HepG2 (cell line): ENCODE data around the gene XPNPEP1. TPM values are rescaled to one million over a fixed set of nuclear protein-coding genes. Genes with fewer than 3 reads are reported as not detected.

ENCODE experiments used
- AHDC1 ChIP-seq: sonication (generic); formaldehyde crosslinking; IDR thresholded peaks from 2 replicates; pipeline ENCODE4 v1.5.1; 2020; ENCODE audit warnings: mild to moderate bottlenecking, missing genetic modification reagents, borderline replicate concordance
- ARHGAP35 ChIP-seq: sonication (generic); formaldehyde crosslinking; IDR thresholded peaks from 2 replicates; pipeline ENCODE4 v1.9.0; 2022; ENCODE audit warnings: mild to moderate bottlenecking, inconsistent platforms, moderate library complexity, missing genetic modification reagents, borderline replicate concordance
- FOXJ3 ChIP-seq: sonication (generic); formaldehyde crosslinking; IDR thresholded peaks from 2 replicates; pipeline ENCODE4 v1.4.0; 2020; ENCODE audit warnings: missing genetic modification reagents, mild to moderate bottlenecking, borderline replicate concordance
- HDAC2 ChIP-seq: sonication (generic); formaldehyde crosslinking; IDR thresholded peaks from 2 replicates; pipeline ENCODE4 v1.4.0; 2020; ENCODE audit warnings: missing genetic modification reagents
- MEF2D ChIP-seq: sonication (generic); formaldehyde crosslinking; IDR thresholded peaks from 2 replicates; pipeline ENCODE4 v1.5.1; 2020; ENCODE audit warnings: mild to moderate bottlenecking, missing genetic modification reagents
- MLX ChIP-seq: IDR thresholded peaks from 2 replicates; pipeline ENCODE4 v1.6.1; 2016
- NFRKB ChIP-seq: fragments of 450-650 bp; IDR thresholded peaks from 2 replicates; pipeline ENCODE4 v1.6.1; 2017
- SCMH1 ChIP-seq: sonication (generic); formaldehyde crosslinking; IDR thresholded peaks from 2 replicates; pipeline ENCODE4 v1.9.0; 2021; ENCODE audit warnings: missing genetic modification reagents, mild to moderate bottlenecking, borderline replicate concordance
- TARDBP ChIP-seq: sonication (generic); formaldehyde crosslinking; IDR thresholded peaks from 2 replicates; pipeline ENCODE4 v1.8.0; 2022; ENCODE audit warnings: mild to moderate bottlenecking, missing genetic modification reagents
- XBP1 ChIP-seq: sonication (generic); formaldehyde crosslinking; IDR thresholded peaks from 2 replicates; pipeline ENCODE4 v1.5.0; 2020; ENCODE audit warnings: missing genetic modification reagents
- ZBTB14 ChIP-seq: sonication (generic); formaldehyde crosslinking; IDR thresholded peaks from 2 replicates; pipeline ENCODE4 v1.4.0; 2020; ENCODE audit warnings: missing genetic modification reagents
- ZKSCAN5 ChIP-seq: sonication (generic); formaldehyde crosslinking; IDR thresholded peaks from 2 replicates; pipeline ENCODE4 v1.5.1; 2020; ENCODE audit warnings: mild to moderate bottlenecking, missing genetic modification reagents
- ZNF709 ChIP-seq: sonication (generic); formaldehyde crosslinking; IDR thresholded peaks from 2 replicates; pipeline ENCODE4 v1.5.0; 2020; ENCODE audit warnings: mild to moderate bottlenecking, missing genetic modification reagents
- ZNF75D ChIP-seq: sonication (generic); formaldehyde crosslinking; IDR thresholded peaks from 2 replicates; pipeline ENCODE4 v1.8.1; 2023; ENCODE audit warnings: missing genetic modification reagents, mild to moderate bottlenecking, borderline replicate concordance
- ZNF839 ChIP-seq: sonication (generic); formaldehyde crosslinking; IDR thresholded peaks from 2 replicates; pipeline ENCODE4 v1.4.0; 2020; ENCODE audit warnings: missing genetic modification reagents, mild to moderate bottlenecking, borderline replicate concordance
- polyA plus RNA-seq, 8 experiments: library from polyadenylated mRNA; depleted of rRNA in 3 of 8; stranded (reverse) in 7 of 8; unstranded in 1 of 8; fragments of >200 nt; fragmentation: Illumina TruSeq in 4 of 8; extraction: Trizol in 4 of 8; gene quantifications; 2 replicates each; pipeline versions ENCODE4 v1.2.1 to v1.2.3, GENCODE V29; 2011 to 2016; ENCODE audit warnings: low read depth in 4 of 8, missing spikeins in 1 of 8, mixed read lengths in 1 of 8; ENCODE audit not compliant: insufficient read depth in 1 of 8
- total RNA-seq, 5 experiments: library from RNA; depleted of rRNA; stranded (reverse); fragments of >200 nt; fragmentation: Illumina TruSeq; extraction: Trizol; gene quantifications; 2 replicates each; pipeline ENCODE4 v1.2.3, GENCODE V29; 2016; ENCODE audit warnings: low read depth in 1 of 5
- TF ChIP-seq, protein P1 (sequence below): IDR thresholded peaks from 2 replicates; pipeline ENCODE4 v1.6.1; 2016; ENCODE audit warnings: low read depth, missing genetic modification reagents, missing compliant biosample characterization

Gene XPNPEP1
- total and polyA plus RNA-seq, 2 of the 13 experiments (the other 11 are each of a cell fraction or from before 2014, with no cell fraction given): 30.3 to 55.5 TPM

GRCh38 chr10:109966961-109967738 is 43.8 kb upstream of the XPNPEP1 start (continued):
- no peak for TF ChIP-seq ZBTB14
- TF ChIP-seq AHDC1 (CRISPR knock-in tag): no peak; the same call in 1 of the 2 replicates
- TF ChIP-seq, protein P1, sequence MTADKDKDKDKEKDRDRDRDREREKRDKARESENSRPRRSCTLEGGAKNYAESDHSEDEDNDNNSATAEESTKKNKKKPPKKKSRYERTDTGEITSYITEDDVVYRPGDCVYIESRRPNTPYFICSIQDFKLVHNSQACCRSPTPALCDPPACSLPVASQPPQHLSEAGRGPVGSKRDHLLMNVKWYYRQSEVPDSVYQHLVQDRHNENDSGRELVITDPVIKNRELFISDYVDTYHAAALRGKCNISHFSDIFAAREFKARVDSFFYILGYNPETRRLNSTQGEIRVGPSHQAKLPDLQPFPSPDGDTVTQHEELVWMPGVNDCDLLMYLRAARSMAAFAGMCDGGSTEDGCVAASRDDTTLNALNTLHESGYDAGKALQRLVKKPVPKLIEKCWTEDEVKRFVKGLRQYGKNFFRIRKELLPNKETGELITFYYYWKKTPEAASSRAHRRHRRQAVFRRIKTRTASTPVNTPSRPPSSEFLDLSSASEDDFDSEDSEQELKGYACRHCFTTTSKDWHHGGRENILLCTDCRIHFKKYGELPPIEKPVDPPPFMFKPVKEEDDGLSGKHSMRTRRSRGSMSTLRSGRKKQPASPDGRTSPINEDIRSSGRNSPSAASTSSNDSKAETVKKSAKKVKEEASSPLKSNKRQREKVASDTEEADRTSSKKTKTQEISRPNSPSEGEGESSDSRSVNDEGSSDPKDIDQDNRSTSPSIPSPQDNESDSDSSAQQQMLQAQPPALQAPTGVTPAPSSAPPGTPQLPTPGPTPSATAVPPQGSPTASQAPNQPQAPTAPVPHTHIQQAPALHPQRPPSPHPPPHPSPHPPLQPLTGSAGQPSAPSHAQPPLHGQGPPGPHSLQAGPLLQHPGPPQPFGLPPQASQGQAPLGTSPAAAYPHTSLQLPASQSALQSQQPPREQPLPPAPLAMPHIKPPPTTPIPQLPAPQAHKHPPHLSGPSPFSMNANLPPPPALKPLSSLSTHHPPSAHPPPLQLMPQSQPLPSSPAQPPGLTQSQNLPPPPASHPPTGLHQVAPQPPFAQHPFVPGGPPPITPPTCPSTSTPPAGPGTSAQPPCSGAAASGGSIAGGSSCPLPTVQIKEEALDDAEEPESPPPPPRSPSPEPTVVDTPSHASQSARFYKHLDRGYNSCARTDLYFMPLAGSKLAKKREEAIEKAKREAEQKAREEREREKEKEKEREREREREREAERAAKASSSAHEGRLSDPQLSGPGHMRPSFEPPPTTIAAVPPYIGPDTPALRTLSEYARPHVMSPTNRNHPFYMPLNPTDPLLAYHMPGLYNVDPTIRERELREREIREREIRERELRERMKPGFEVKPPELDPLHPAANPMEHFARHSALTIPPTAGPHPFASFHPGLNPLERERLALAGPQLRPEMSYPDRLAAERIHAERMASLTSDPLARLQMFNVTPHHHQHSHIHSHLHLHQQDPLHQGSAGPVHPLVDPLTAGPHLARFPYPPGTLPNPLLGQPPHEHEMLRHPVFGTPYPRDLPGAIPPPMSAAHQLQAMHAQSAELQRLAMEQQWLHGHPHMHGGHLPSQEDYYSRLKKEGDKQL (CRISPR knock-in tag): peak; percentile 65; the same call in 1 of the 2 replicates
- peak; percentile 63 for TF ChIP-seq TARDBP (CRISPR knock-in tag)
- no peak for TF ChIP-seq ARHGAP35 (CRISPR knock-in tag)
- no peak for TF ChIP-seq SCMH1
- TF ChIP-seq ZKSCAN5 (CRISPR knock-in tag): no peak
- TF ChIP-seq ZNF709: 0 out of 2 replicates have a peak, but pooled peaks have one; percentile 54
- no peak for TF ChIP-seq MLX (CRISPR knock-in tag)
- no peak for TF ChIP-seq NFRKB
- peak; percentile 76 for TF ChIP-seq HDAC2
- no peak for TF ChIP-seq XBP1
- no peak for TF ChIP-seq MEF2D
- TF ChIP-seq FOXJ3 (CRISPR knock-in tag): peak; percentile 13; the same call in 1 of the 2 replicates
- no peak for TF ChIP-seq ZNF75D (CRISPR knock-in tag)
- no peak for TF ChIP-seq ZNF839 (CRISPR knock-in tag)
